ENCODE measurements around the gene TEX19.

TEX19 gene

GRCh38 chr17:82358465-82359350 is at the start of gene TEX19:
Gene TEX19 (plus strand): TSS chr17:82359247. CDS start chr17:82362151, 2,904 bp downstream.
- ATAC-seq, result peak; percentile 35; the same call in 2 of the 3 replicates
- TF ChIP-seq TCF4 (CRISPR knock-in tag; IDR thresholded peaks at IDR 0.05; ENCODE audit: borderline replicate concordance) (no peak), PATZ1 (CRISPR knock-in tag; IDR thresholded peaks at IDR 0.05; ENCODE audit: borderline replicate concordance) (no peak), GLIS3 (CRISPR knock-in tag; IDR thresholded peaks at IDR 0.05) (no peak), TSHZ2 (CRISPR knock-in tag; IDR thresholded peaks at IDR 0.05) (no peak), ZNF565 (CRISPR knock-in tag; conservative IDR thresholded peaks at IDR 0.05; ENCODE audit: low read depth) (no peak), CSRNP3 (CRISPR knock-in tag; IDR thresholded peaks at IDR 0.05) (no peak), BACH2 (CRISPR knock-in tag; IDR thresholded peaks at IDR 0.05; ENCODE audit: borderline replicate concordance) (no peak), POU6F1 (CRISPR knock-in tag; IDR thresholded peaks at IDR 0.05; ENCODE audit: borderline replicate concordance, low read depth) (no peak), CSDC2 (CRISPR knock-in tag; IDR thresholded peaks at IDR 0.05) (no peak), RARB (CRISPR knock-in tag; IDR thresholded peaks at IDR 0.05) (no peak), PPARA (CRISPR knock-in tag; IDR thresholded peaks at IDR 0.05; ENCODE audit: borderline replicate concordance) (no peak), ZFP3 (CRISPR knock-in tag; IDR thresholded peaks at IDR 0.05) (no peak)

- ATAC-seq, result no peak
- TF ChIP-seq TOX (CRISPR knock-in tag; IDR thresholded peaks at IDR 0.05; ENCODE audit: borderline replicate concordance), result no peak
- no peak for TF ChIP-seq ZFP3 (CRISPR knock-in tag; IDR thresholded peaks at IDR 0.05)
These were observed 49.1 kb upstream of the TEX19 start for GRCh38 chr17:82309656-82310570.

GRCh38 chr17:82310877-82311276 is 48.2 kb upstream of the TEX19 start:
- ATAC-seq, result no peak
- no peak for TF ChIP-seq TSHZ2 (CRISPR knock-in tag; IDR thresholded peaks at IDR 0.05)
- TF ChIP-seq ISL1 (CRISPR knock-in tag; IDR thresholded peaks at IDR 0.05), result no peak
- TF ChIP-seq PATZ1 (CRISPR knock-in tag; IDR thresholded peaks at IDR 0.05; ENCODE audit: borderline replicate concordance), result no peak
- TF ChIP-seq CREB5 (CRISPR knock-in tag; IDR thresholded peaks at IDR 0.05; ENCODE audit: low read depth), result no peak
- TF ChIP-seq ZNF8 (CRISPR knock-in tag; IDR thresholded peaks at IDR 0.05), result no peak
- TF ChIP-seq CSDC2 (CRISPR knock-in tag; IDR thresholded peaks at IDR 0.05), result no peak
- TF ChIP-seq ZNF70 (CRISPR knock-in tag; IDR thresholded peaks at IDR 0.05), result no peak
- no peak for TF ChIP-seq ESRRG (CRISPR knock-in tag; IDR thresholded peaks at IDR 0.05)
- TF ChIP-seq ZC3H10 (CRISPR knock-in tag; IDR thresholded peaks at IDR 0.05), result no peak
- no peak for TF ChIP-seq TCF4 (CRISPR knock-in tag; IDR thresholded peaks at IDR 0.05; ENCODE audit: borderline replicate concordance)
- TF ChIP-seq SNAI2 (CRISPR knock-in tag; IDR thresholded peaks at IDR 0.05), result no peak
- TF ChIP-seq ZFP30 (CRISPR knock-in tag; IDR thresholded peaks at IDR 0.05), result no peak

Data from SK-N-SH treated with all-trans-retinoic acid at 6 μM for 48 hours (cell line).